ENCODE measurements around the gene SCAND1.
"Not testable (repeated sequence)": the region's sequence is repeated elsewhere in the genome, so short reads cannot be mapped to it uniquely, and the experiment has no call there.

The SCAND1 gene

GRCh38 chr20:35956616-35957015 lies 2.3 kb upstream of the SCAND1 start:
- ATAC-seq: no peak

- no peak for ATAC-seq
Measured at GRCh38 chr20:35954907-35955251, 577 bp upstream of the SCAND1 start.

GRCh38 chr20:35953387-35954199 lies 709 bp downstream of the SCAND1 start:
- ATAC-seq: peak; percentile 10 to 11

- ATAC-seq: no peak
Measured at GRCh38 chr20:35952480-35953386, 1.6 kb downstream of the SCAND1 start.

GRCh38 chr20:35952080-35952479 lies 2.2 kb downstream of the SCAND1 start:
- ATAC-seq: not testable (repeated sequence)

- ATAC-seq: no peak
Measured at GRCh38 chr20:35950093-35950492, 4.2 kb downstream of the SCAND1 start.

GRCh38 chr20:35947907-35948306 lies 6.4 kb downstream of the SCAND1 start:
- ATAC-seq: no peak

- ATAC-seq: peak in 1 of 2 donors; percentile 41
Measured at GRCh38 chr20:35947489-35947888, 6.8 kb downstream of the SCAND1 start.

- no peak for ATAC-seq
Measured at GRCh38 chr20:35942243-35942642, 12.1 kb downstream of the SCAND1 start.

GRCh38 chr20:35941620-35942019 lies 12.7 kb downstream of the SCAND1 start:
- no peak for ATAC-seq

- ATAC-seq: no peak
Measured at GRCh38 chr20:35939264-35939663, 15.0 kb downstream of the SCAND1 start.

- ATAC-seq: no peak
Measured at GRCh38 chr20:35934050-35934449, 20.3 kb downstream of the SCAND1 start.

- ATAC-seq: no peak
Measured at GRCh38 chr20:35929301-35929700, 25.0 kb downstream of the SCAND1 start.

GRCh38 chr20:35920523-35920922 lies 33.8 kb downstream of the SCAND1 start:
- ATAC-seq: no peak

- no peak for ATAC-seq
Measured at GRCh38 chr20:35918021-35918420, 36.3 kb downstream of the SCAND1 start.

GRCh38 chr20:35917077-35917476 lies 37.2 kb downstream of the SCAND1 start:
- no peak for ATAC-seq

GRCh38 chr20:35912881-35913280 lies 41.4 kb downstream of the SCAND1 start:
- ATAC-seq: no peak

GRCh38 chr20:35910254-35910653 lies 44.0 kb downstream of the SCAND1 start:
- no peak for ATAC-seq

GRCh38 chr20:35909796-35910195 lies 44.5 kb downstream of the SCAND1 start:
- no peak for ATAC-seq

- peak in 1 of 2 donors; percentile 71 for ATAC-seq
Measured at GRCh38 chr20:35909176-35909575, 45.1 kb downstream of the SCAND1 start.

GRCh38 chr20:35908007-35908406 lies 46.3 kb downstream of the SCAND1 start:
- no peak for ATAC-seq

GRCh38 chr20:35907017-35907701 lies 47.1 kb downstream of the SCAND1 start:
- no peak for ATAC-seq

- ATAC-seq: no peak
Measured at GRCh38 chr20:35904982-35905663, 49.2 kb downstream of the SCAND1 start.

Data from activated CD4-positive, CD25-positive, alpha-beta regulatory T cell treated with anti-CD3 and anti-CD28 coated beads, Interleukin-2, amount 50 U/mL, for 24 hours (primary cell).